Suppressor macrophage (primary cell): Measurements from ENCODE around the gene MAP4K3.

Source experiments
- DNase-seq, 4 experiments: peaks; one replicate each; pipeline ENCODE4 v3.0.0-alpha.2; 2020 to 2022

MAP4K3 gene

GRCh38 chr2:39443009-39443408 lies 5.9 kb upstream of the MAP4K3 start:
- DNase-seq = no peak

GRCh38 chr2:39437522-39438296 lies 624 bp upstream of the MAP4K3 start:
- DNase-seq = peak; percentile 43 to 84 (median 73)

- peak in 2 of 4 experiments; percentile 17 to 36 for DNase-seq
These were observed 1.1 kb downstream of the MAP4K3 start for GRCh38 chr2:39435741-39436591.

GRCh38 chr2:39435234-39435633 lies 1.9 kb downstream of the MAP4K3 start:
- peak in 3 of 4 experiments; percentile 34 to 50 (median 38) for DNase-seq

- DNase-seq = no peak
These were observed 2.7 kb downstream of the MAP4K3 start for GRCh38 chr2:39434233-39434897.

GRCh38 chr2:39433586-39434195 lies 3.4 kb downstream of the MAP4K3 start:
- DNase-seq = no peak

GRCh38 chr2:39432701-39433100 lies 4.4 kb downstream of the MAP4K3 start:
- DNase-seq = no peak

GRCh38 chr2:39431592-39432316 lies 5.3 kb downstream of the MAP4K3 start:
- peak; percentile 29 to 67 (median 62) for DNase-seq

GRCh38 chr2:39429746-39430145 lies 7.3 kb downstream of the MAP4K3 start:
- peak; percentile 16 to 78 (median 54) for DNase-seq

- DNase-seq = no peak
These were observed 12.1 kb downstream of the MAP4K3 start for GRCh38 chr2:39424951-39425350.

GRCh38 chr2:39422700-39423099 lies 14.4 kb downstream of the MAP4K3 start:
- no peak for DNase-seq

- no peak for DNase-seq
These were observed 15.7 kb downstream of the MAP4K3 start for GRCh38 chr2:39421354-39421753.

GRCh38 chr2:39419282-39420223 lies 17.5 kb downstream of the MAP4K3 start:
- no peak for DNase-seq

GRCh38 chr2:39418491-39418890 lies 18.6 kb downstream of the MAP4K3 start:
- no peak for DNase-seq

GRCh38 chr2:39416140-39416539 lies 20.9 kb downstream of the MAP4K3 start:
- DNase-seq = no peak

- DNase-seq = no peak
These were observed 23.9 kb downstream of the MAP4K3 start for GRCh38 chr2:39413063-39413737.

- peak in 2 of 4 experiments; percentile 42 to 46 for DNase-seq
These were observed 25.7 kb downstream of the MAP4K3 start for GRCh38 chr2:39411181-39411944.

GRCh38 chr2:39409697-39410389 lies 27.2 kb downstream of the MAP4K3 start:
- DNase-seq = no peak
